ENCODE data around the gene GSTA4. TPM values are rescaled to one million over a fixed set of nuclear protein-coding genes. Genes with fewer than 3 reads are reported as not detected.

The GSTA4 gene
- total RNA-seq, 1 experiment from 2014 or later: 29.5 TPM

GRCh38 chr6:52981222-52981900 lies 13.7 kb downstream of the GSTA4 start:
- no TSS peak for BruUV-seq (replicated peaks)
- Histone ChIP-seq H3K36me3 (ENCODE audit: control insufficient read depth, insufficient read depth, low read length) (no peaks in the 10 kb centered on the region; the same call in 1 of the 2 replicates), H3K9me3 (no peaks in the 10 kb centered on the region), H3K27me3 (replicated peaks; ENCODE audit: control insufficient read depth, insufficient read depth, low read length) (no peaks in the 10 kb centered on the region), H3K4me3 (ENCODE audit: low read depth, low read length) (no peak overlapping the region), H3K4me1 (peaks cover 6% of the 10 kb centered on the region)
- Mint-ChIP-seq H3K36me3 (ENCODE audit: insufficient read depth, unreplicated experiment) (peaks cover 13% of the 10 kb centered on the region), H3K4me1 (ENCODE audit: low read depth, unreplicated experiment) (peaks cover 5% of the 10 kb centered on the region), H3K27ac (ENCODE audit: unreplicated experiment) (no peak overlapping the region), H3K27me3 (ENCODE audit: insufficient read depth, unreplicated experiment) (no peaks in the 10 kb centered on the region), H3K4me3 (ENCODE audit: unreplicated experiment) (no peak overlapping the region), H3K9me3 (ENCODE audit: unreplicated experiment) (no peaks in the 10 kb centered on the region)
- DNase-seq: no peak
- ChIA-PET POLR2A (no interaction called here), CTCF (no interaction called here)
- intact Hi-C loops (cut with micrococcal nuclease; ENCODE audit: unreplicated experiment): no loop called here
- TF ChIP-seq, protein P1, sequence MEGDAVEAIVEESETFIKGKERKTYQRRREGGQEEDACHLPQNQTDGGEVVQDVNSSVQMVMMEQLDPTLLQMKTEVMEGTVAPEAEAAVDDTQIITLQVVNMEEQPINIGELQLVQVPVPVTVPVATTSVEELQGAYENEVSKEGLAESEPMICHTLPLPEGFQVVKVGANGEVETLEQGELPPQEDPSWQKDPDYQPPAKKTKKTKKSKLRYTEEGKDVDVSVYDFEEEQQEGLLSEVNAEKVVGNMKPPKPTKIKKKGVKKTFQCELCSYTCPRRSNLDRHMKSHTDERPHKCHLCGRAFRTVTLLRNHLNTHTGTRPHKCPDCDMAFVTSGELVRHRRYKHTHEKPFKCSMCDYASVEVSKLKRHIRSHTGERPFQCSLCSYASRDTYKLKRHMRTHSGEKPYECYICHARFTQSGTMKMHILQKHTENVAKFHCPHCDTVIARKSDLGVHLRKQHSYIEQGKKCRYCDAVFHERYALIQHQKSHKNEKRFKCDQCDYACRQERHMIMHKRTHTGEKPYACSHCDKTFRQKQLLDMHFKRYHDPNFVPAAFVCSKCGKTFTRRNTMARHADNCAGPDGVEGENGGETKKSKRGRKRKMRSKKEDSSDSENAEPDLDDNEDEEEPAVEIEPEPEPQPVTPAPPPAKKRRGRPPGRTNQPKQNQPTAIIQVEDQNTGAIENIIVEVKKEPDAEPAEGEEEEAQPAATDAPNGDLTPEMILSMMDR (IDR thresholded peaks at IDR 0.05; ENCODE audit: insufficient read depth in 1 of 2, low read depth in 1 of 2, low read length in 1 of 2, severe bottlenecking in 1 of 2, unreplicated experiment in 1 of 2): no peak

DNA sequence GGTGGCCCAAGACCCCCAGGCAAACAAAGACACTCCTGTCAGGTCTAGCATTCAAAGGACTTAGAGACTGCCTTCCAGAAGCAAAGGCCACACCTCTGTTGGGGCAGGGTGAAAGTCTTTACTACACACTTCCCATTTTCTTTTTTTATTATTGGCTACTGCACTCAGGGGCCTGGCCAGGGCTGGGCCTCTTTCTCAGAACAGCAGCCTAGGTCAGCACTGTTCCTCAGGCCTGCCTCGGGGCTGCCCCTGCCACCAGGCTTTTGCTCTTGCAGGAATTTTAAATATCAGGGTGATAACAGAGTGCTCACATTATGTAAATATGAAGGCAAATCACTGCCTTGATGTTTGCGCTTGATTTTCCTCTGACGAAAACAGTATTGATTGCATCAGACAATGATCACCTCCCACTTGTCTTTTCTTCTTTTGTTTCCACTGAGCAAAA lies 18.5 kb downstream of the GSTA4 start:
- 0 out of 2 replicates have a peak, but pooled peaks cover 6% of the 10 kb centered on the region for H3K9me3 ChIP-seq
- H3K36me3 ChIP-seq (ENCODE audit: control insufficient read depth, insufficient read depth, low read length): no peaks in the 10 kb centered on the region
- H3K27me3 ChIP-seq (replicated peaks; ENCODE audit: control insufficient read depth, insufficient read depth, low read length): no peaks in the 10 kb centered on the region
- intact Hi-C loops (cut with micrococcal nuclease; ENCODE audit: unreplicated experiment): loop anchor here (2.0 kb wide), 2 partner anchors 30 to 58 kb away; no protein-coding TSS in a partner anchor
- Mint-ChIP-seq H3K9me3 (ENCODE audit: unreplicated experiment) (peaks cover 14% of the 10 kb centered on the region), H3K4me3 (ENCODE audit: unreplicated experiment) (peak overlapping the region; percentile 12), H3K4me1 (ENCODE audit: low read depth, unreplicated experiment) (peaks cover 20% of the 10 kb centered on the region), H3K27me3 (ENCODE audit: insufficient read depth, unreplicated experiment) (no peaks in the 10 kb centered on the region), H3K36me3 (ENCODE audit: insufficient read depth, unreplicated experiment) (no peaks in the 10 kb centered on the region), H3K27ac (ENCODE audit: unreplicated experiment) (peak overlapping the region; percentile 85)
- ChIA-PET POLR2A (no interaction called here), CTCF (no interaction called here)
- peaks cover 14% of the 10 kb centered on the region for H3K4me1 ChIP-seq
- BruUV-seq (replicated peaks): no TSS peak
- DNase-seq: peak; percentile 54 to 60
- H3K4me3 ChIP-seq (ENCODE audit: low read depth, low read length): no peak overlapping the region
- TF ChIP-seq, protein P1 (IDR thresholded peaks at IDR 0.05; ENCODE audit: insufficient read depth in 1 of 2, low read depth in 1 of 2, low read length in 1 of 2, severe bottlenecking in 1 of 2, unreplicated experiment in 1 of 2): no peak

DNA sequence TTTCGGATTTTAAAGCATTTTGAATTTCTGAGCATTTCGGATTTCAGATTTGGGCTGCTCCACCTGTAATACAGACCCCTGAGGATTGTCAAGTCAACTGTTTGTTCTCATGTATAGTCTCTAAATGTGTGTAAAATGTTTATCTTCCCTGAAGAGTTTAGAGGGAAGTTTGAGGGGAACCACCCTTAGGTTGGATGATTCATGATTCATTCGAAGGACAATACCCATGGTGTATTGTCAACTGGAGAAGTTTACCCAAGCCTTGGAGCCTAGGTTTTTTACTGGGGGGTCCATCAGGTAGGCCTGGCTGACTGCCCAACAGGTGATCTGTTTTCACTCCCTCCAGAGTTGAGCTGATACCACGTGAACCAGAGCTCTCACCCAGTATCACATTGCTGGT lies 18.9 kb downstream of the GSTA4 start:
- no peak overlapping the region for H3K4me3 Mint-ChIP-seq (ENCODE audit: unreplicated experiment)
- no TSS peak for BruUV-seq (replicated peaks)
- no peaks in the 10 kb centered on the region for H3K36me3 Mint-ChIP-seq (ENCODE audit: insufficient read depth, unreplicated experiment)
- peaks cover 14% of the 10 kb centered on the region for H3K4me1 ChIP-seq
- no peaks in the 10 kb centered on the region for H3K36me3 ChIP-seq (ENCODE audit: control insufficient read depth, insufficient read depth, low read length)
- H3K9me3 ChIP-seq: 0 out of 2 replicates have a peak, but pooled peaks cover 6% of the 10 kb centered on the region
- intact Hi-C loops (cut with micrococcal nuclease; ENCODE audit: unreplicated experiment): loop anchor here (2.0 kb wide), 2 partner anchors 29 to 57 kb away; no protein-coding TSS in a partner anchor
- H3K4me3 ChIP-seq (ENCODE audit: low read depth, low read length): no peak overlapping the region
- H3K27me3 Mint-ChIP-seq (ENCODE audit: insufficient read depth, unreplicated experiment): no peaks in the 10 kb centered on the region
- peaks cover 14% of the 10 kb centered on the region for H3K9me3 Mint-ChIP-seq (ENCODE audit: unreplicated experiment)
- no peak for DNase-seq
- CTCF ChIA-PET: no interaction called here
- H3K27me3 ChIP-seq (replicated peaks; ENCODE audit: control insufficient read depth, insufficient read depth, low read length): no peaks in the 10 kb centered on the region
- H3K4me1 Mint-ChIP-seq (ENCODE audit: low read depth, unreplicated experiment): peaks cover 20% of the 10 kb centered on the region
- TF ChIP-seq, protein P1 (IDR thresholded peaks at IDR 0.05; ENCODE audit: insufficient read depth in 1 of 2, low read depth in 1 of 2, low read length in 1 of 2, severe bottlenecking in 1 of 2, unreplicated experiment in 1 of 2): no peak
- H3K27ac Mint-ChIP-seq (ENCODE audit: unreplicated experiment): peak overlapping the region; percentile 85
- POLR2A ChIA-PET: no interaction called here

Measured in Caco-2 (cell line).